ENCODE data around the gene DYRK1A.

DYRK1A gene

GRCh38 chr21:37498664-37499063 lies 132.1 kb downstream of the DYRK1A start:
- Histone ChIP-seq H3K27me3 (ENCODE audit: insufficient read depth, low read depth, severe bottlenecking) (no peaks in the 10 kb centered on the region), H3K27ac (no peak overlapping the region), H3K36me3 (peaks cover 63% of the 10 kb centered on the region), H3K9me3 (ENCODE audit: severe bottlenecking) (no peaks in the 10 kb centered on the region), H3K4me3 (ENCODE audit: low read depth, low read length) (no peak overlapping the region)
- no peak for DNase-seq
- no peak for TF ChIP-seq CTCF (IDR thresholded peaks at IDR 0.05; ENCODE audit: low read depth, low read length)

- TF ChIP-seq CTCF (IDR thresholded peaks at IDR 0.05; ENCODE audit: low read depth, low read length): no peak
- Histone ChIP-seq H3K4me3 (ENCODE audit: low read depth, low read length) (no peak overlapping the region), H3K36me3 (peaks cover 74% of the 10 kb centered on the region), H3K9me3 (ENCODE audit: severe bottlenecking) (no peaks in the 10 kb centered on the region), H3K27ac (no peak overlapping the region), H3K27me3 (ENCODE audit: insufficient read depth, low read depth, severe bottlenecking) (no peaks in the 10 kb centered on the region)
- DNase-seq: no peak
These were observed 136.4 kb downstream of the DYRK1A start for GRCh38 chr21:37502947-37503346.

- peaks cover 76% of the 10 kb centered on the region for H3K36me3 ChIP-seq
- no peaks in the 10 kb centered on the region for H3K9me3 ChIP-seq (ENCODE audit: severe bottlenecking)
- DNase-seq: no peak
- no peak overlapping the region for H3K4me3 ChIP-seq (ENCODE audit: low read depth, low read length)
- H3K27ac ChIP-seq: no peak overlapping the region
- no peaks in the 10 kb centered on the region for H3K27me3 ChIP-seq (ENCODE audit: insufficient read depth, low read depth, severe bottlenecking)
- TF ChIP-seq CTCF (IDR thresholded peaks at IDR 0.05; ENCODE audit: low read depth, low read length): no peak
These were observed 137.4 kb downstream of the DYRK1A start for GRCh38 chr21:37503848-37504467.

DNA sequence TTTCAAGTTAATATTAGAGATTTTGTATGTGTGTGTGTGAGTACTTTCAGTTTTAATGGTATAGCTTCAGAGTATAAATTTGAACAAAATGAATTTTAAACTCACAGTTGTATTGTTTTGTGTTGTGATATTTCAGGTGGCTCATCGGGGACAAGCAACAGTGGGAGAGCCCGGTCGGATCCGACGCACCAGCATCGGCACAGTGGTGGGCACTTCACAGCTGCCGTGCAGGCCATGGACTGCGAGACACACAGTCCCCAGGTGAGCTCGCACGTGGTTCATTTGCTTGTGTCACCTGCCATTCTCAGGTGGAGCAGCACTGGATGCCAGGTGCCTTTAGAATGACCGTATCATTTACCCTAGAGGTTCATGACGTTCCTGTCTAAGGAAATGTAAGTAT lies 139.4 kb downstream of the DYRK1A start:
- H3K36me3 ChIP-seq: peaks cover 85% of the 10 kb centered on the region

DNA sequence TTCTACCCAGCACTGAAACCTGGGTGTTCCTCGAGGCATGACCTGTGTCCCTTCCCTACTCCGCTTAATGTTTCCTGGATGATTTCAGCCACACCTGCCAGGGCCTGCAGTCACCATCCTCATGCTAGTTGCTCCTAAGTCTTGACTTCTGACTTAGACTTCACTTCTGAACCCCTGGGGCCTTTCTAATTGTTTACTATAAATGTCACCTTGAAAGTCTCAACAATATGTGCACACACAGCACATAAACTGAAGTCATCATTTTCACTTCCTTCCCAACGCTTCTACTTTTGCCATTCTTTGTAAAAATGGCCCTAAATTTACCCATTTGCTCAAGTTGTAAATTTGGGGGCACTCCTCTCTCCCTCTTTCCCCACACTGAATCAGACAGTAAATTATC lies 141.1 kb downstream of the DYRK1A start:
- H3K4me3 ChIP-seq (ENCODE audit: low read depth, low read length): no peak overlapping the region
- no peak for TF ChIP-seq CTCF (IDR thresholded peaks at IDR 0.05; ENCODE audit: low read depth, low read length)
- no peaks in the 10 kb centered on the region for H3K27me3 ChIP-seq (ENCODE audit: insufficient read depth, low read depth, severe bottlenecking)
- peaks cover 97% of the 10 kb centered on the region for H3K36me3 ChIP-seq
- no peak overlapping the region for H3K27ac ChIP-seq
- DNase-seq: no peak
- no peaks in the 10 kb centered on the region for H3K9me3 ChIP-seq (ENCODE audit: severe bottlenecking)

More for the DNA sequence above, 139.4 kb downstream of the DYRK1A start:
- no peaks in the 10 kb centered on the region for H3K27me3 ChIP-seq (ENCODE audit: insufficient read depth, low read depth, severe bottlenecking)
- H3K9me3 ChIP-seq (ENCODE audit: severe bottlenecking): no peaks in the 10 kb centered on the region
- no peak for DNase-seq
- H3K4me3 ChIP-seq (ENCODE audit: low read depth, low read length): no peak overlapping the region
- no peak for TF ChIP-seq CTCF (IDR thresholded peaks at IDR 0.05; ENCODE audit: low read depth, low read length)
- no peak overlapping the region for H3K27ac ChIP-seq

DNA sequence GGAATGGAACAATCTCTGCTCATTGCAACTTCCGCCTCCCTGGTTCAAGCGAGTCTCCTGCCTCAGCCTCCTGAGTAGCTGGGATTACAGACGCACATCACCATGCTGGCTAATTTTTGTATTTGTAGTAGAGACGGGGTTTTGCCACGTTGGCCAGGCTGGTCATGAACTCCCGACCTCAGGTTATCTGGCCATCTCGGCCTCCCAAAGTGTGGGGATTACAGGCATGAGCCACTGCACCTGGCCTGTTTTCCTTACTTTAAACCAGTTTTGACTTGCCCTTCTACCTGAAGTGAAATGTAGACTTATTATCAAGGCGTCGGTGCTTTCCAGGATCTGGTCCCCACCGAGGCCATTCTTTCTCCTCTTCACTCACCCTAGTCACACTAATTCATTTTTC lies 141.8 kb downstream of the DYRK1A start:
- Histone ChIP-seq H3K27ac (no peak overlapping the region), H3K9me3 (ENCODE audit: severe bottlenecking) (no peaks in the 10 kb centered on the region), H3K4me3 (ENCODE audit: low read depth, low read length) (no peak overlapping the region), H3K36me3 (peaks cover 98% of the 10 kb centered on the region), H3K27me3 (ENCODE audit: insufficient read depth, low read depth, severe bottlenecking) (no peaks in the 10 kb centered on the region)
- DNase-seq: no peak
- no peak for TF ChIP-seq CTCF (IDR thresholded peaks at IDR 0.05; ENCODE audit: low read depth, low read length)
